Suppressor macrophage treated with lipopolysaccharide for 4 hours (primary cell): ENCODE measurements around the gene PCED1A.

ENCODE experiments used
- DNase-seq: peaks from one replicate; pipeline ENCODE4 v3.0.0-alpha.2; 2020

PCED1A gene, protein sequence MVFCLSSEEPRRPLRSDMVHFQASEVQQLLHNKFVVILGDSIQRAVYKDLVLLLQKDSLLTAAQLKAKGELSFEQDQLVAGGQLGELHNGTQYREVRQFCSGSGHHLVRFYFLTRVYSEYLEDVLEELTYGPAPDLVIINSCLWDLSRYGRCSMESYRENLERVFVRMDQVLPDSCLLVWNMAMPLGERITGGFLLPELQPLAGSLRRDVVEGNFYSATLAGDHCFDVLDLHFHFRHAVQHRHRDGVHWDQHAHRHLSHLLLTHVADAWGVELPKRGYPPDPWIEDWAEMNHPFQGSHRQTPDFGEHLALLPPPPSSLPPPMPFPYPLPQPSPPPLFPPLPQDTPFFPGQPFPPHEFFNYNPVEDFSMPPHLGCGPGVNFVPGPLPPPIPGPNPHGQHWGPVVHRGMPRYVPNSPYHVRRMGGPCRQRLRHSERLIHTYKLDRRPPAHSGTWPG

DNA sequence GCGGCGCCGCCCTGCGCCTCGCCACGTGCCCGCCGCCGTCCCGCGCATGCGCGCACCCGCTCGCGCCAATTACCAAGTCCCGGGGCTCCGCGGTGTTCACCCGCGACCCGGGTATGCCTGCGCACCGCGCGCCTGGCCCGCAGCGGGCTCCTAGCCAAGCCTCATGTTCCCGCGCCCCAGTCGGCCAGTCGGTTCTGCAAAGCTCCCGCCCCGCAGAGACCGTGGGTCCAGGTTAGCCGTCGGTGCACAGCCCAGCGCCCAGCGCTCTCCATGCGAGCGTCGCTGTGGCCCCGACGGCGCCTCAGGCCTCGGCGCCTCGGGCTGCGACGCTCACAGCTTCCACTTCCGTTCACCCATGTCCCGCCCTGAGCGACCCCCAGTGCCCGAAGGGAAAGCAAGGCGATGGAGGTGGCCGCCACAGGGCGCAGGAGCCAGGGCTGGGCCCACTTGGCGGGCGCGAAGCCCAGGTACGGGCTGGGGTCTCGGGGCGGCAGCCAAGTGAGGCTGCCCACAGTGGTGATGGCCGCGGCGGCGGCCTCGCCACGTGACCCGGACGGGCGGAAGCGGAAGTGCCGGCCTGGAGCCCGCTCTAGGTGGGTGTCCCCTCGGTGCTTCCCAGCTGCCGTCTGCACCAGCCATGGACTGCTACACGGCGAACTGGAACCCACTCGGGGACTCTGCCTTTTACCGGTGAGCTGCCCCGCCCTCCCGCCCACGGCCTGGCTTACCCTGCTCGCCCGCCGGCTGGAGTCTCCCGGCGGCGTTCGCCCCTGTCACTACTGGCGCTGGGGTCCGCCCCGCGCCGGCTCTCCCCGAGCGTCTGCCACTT, at the start of gene PCED1A, which contains the start of gene VPS16:
Gene PCED1A (minus strand): TSS at position 518 of the 829 bp plus-strand sequence. CDS start 743 bp downstream, outside the sequence.
Gene VPS16 (plus strand): TSS at position 608 of the 829 bp plus-strand sequence. CDS start 30 bp downstream, at position 638.
- DNase-seq = peak; percentile 91

DNA sequence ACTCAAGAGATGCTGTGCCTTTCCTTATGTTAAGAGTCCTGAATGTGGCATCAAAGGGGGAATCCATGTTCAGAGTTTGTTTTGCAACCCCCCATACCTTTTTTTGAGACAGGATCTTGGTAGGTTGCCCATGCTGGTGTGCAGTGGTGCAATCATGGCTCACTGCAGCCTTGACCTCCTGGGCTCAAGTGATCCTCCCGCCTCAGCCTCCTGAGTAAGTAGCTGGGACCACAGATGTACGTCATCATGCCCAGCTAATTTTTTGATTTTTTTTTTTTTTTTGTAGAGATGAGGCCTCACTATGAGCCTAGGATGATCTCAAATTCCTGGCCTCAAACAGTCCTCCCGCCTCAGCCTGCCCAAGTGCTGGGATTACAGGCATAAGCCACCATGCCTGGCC, 49.3 kb upstream of the PCED1A start:
- DNase-seq = no peak

DNA sequence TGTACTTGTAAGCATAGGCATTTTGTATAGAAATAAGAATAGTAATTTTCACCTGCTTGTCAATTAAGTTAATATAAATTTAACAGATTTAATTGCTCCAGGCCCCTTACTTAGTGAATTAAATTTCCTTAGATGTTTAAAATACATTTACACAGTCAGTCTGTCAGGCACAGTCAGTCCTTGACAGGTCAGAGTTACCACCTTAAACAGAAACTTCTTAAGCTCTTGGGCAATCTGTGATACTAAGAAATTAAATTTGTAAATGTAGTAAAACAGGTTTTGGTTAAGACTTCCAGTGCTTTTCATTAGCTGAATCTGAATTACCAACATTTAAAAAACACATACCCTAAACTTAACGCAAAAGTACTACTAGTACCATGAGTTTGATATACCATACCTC, 48.8 kb upstream of the PCED1A start:
- no peak for DNase-seq

DNA sequence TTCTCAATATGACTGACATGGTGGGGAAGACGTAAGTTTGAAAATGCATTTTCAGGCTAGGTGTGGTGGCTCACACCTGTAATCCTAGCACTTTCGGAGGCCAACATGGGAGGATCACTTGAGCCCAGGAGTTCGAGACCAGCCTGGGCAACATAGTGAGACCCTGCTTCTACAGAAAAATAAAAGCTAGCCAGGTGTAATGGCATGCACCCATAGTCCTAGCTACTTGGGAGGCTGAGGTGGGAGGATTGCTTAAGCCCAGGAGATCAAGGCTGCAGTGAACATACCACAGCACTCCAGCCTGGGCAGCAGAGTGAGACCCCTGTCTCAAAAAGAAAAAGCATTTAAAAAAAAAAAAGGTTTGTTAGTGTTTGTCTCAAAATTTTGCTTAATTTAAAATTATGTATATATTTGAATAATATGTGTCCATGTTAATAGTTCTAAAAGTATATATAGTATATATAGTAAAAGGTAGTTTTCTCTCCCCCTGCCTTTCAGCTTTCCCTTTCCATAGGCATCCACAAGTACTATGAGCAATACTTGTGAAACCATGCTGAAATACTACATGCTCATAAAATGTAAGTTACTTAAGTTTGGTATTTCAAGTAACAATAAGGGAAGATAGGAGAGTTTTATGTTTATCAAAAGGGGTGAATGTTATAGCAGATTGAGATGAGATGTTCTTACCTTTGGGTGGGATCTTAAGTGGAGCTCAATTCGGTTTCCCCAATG, 47.9 kb upstream of the PCED1A start:
- peak; percentile 64 for DNase-seq

DNA sequence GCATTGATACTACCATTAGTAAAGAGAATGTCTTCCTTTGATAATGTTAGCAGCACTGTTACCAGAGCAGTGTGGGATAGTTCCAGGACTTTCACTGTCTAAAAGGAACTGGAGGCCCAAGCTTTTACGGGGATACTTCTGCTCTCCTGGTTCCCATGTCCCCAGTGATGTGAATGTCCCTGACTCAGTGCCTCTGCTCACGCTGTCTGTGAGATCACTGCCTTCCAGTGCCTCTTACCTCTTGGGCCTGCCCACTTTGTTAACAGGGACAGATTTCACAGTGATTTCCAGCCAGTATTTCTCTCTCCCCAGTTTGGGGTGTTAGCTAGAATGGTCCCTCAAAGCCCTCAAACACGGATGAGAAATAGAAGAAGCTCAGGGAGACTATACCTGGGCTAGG, 47.3 kb upstream of the PCED1A start:
- peak; percentile 61 for DNase-seq

DNA sequence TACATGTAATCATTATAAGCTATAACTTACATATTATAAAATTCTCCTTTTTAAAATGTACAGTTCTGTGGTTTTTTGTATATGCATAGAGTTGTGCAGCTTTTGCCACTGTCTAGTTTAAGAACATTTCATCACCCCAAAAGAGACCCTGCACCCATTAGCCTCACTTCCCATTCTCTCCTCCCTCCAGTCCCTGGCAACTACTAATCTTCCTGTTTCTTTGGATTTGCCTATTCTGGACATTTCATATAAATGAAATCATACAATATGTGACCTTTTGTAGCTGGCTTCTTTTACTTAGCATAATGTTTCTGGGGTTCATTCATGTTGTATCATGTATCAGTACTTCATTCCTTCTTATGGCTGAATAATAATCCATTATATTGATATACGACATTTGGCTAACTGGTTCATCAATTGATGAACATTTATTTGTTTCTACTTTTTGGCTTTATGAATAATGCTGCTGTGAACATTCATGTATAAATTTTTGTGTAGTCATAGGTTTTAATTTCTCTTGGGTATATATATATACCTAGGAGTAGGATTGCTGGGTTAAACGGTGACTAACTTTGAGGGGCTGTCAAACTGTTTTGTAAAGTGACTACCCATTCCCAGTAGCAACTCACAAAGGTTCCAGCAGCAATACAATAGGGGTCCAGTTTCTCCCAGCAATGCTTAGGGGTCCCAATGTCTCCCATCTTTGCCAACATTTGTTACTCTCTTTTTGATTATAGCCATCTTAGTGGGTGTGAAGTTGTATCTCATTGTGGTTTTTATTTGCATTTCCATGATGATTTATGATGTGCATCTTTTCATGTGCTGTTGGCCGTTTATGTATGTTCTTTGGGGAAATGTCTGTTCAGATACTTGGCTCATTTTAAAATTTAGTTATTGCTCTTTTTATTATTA, 43.5 kb upstream of the PCED1A start:
- DNase-seq = peak; percentile 45

DNA sequence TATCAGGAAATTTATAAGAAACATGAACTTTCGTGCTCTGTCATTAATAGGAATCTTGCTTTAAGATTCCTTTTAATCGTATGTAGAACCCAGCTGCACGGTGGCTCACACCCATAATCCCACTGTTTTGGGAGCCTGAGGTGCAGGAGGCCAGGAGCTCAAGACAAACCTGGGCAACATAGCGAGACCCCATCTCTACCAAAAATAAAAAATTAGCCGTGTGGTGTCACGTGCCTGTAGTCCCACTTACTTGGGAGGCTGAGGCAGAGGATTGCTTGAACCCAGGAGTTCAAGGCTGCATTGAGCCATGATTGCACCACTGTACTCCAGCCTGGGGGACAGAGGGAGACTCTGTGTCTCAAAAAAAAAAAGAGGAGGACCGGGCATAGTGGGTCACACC, 40.2 kb upstream of the PCED1A start:
- DNase-seq = no peak

DNA sequence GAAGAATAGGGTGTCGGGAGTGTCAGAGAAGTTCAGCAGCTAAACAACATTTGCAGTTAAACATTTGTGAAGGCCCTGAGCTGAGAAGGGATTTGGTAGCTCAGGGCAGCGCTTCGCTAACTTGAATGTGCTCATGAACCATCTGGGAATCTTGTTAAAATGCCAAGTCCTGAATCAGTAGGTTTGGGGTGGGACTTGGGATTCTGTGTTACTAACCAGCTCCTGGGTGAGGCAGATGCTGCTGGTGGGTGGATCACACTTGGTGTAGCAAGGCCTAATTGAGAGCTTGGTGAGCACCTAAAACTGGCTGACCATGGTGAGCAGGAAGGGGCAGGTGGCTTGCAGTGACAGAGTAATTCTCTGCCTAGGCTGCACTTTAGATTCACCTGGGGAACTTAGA, 38.7 kb upstream of the PCED1A start:
- no peak for DNase-seq

DNA sequence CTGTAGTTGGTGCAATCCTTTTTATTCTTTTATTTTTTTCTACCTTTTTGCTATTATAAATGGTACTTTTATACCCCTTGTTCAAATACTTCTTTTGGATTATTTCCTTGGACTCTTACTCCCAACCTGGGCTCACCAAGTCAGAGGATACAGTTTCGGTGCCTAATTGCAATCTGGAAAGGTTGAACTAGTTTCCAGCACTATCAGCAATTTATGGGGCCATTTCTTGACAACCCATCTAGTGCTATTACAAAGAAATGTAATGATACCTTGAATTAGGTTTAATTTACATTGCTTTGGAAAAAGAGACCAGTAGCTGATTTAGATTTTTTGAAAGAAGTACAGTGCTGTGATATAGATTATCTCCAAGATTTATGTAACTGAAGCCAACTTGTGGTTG, 38.1 kb upstream of the PCED1A start:
- DNase-seq = no peak

DNA sequence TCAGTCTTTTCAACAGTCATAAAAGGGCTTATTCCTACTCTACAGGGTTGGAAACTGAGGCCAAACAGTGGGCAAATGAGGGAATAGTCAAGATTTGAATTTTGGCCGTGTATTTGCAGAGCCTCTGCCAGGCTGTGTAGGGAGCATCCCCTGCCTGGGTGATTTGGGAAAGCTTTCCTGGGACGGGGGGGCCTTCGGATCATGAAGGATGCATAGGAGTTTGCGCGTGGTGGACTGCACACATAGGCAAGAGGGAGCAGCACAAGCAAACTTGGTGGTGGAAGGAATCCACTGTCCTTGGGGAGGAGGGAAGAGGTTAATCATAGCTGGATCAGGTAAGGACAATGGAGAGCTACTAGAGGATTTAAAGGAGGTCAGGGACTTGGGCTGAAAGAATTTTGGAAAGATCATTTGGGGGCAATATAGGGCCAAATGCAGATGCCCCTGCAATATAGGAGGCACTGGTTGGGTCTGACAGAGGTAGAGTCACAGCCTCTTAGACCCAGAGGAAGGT, 35.3 kb upstream of the PCED1A start:
- no peak for DNase-seq

DNA sequence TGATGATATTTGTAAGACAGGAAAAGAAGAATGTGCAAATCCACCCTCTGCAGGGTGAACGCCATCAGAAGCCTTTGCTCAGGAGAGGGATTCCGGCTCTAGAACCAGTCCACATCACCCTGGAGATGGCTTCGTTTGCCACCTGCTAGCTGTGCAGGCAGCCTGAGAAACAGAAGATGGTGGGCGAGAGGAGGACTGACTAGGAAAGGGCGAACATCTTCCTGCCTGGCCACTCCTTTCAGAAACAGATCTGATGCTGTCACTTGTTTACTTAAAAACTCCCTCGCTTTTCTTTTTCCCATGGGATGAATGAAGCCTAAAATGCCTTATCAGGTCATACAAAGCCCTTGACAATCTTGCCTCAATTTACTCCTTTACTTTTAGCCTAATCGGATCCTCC, 34.0 kb upstream of the PCED1A start:
- DNase-seq = no peak

DNA sequence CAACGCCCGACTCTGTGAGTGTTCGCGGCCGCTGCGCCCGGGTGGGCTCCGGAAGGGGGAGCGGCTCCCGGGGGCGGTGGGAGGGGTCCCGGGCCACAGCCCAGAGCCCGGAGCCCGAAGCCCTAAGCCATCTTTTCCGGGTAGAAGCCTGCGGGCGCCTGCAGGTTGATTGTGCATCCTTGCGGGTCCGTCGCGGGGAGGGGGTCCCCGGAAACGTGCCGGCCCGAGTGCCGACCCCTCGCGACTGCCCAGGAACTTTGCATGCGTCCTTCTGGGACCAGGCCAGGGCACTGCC, 33.2 kb upstream of the PCED1A start:
- peak; percentile 75 for DNase-seq

DNA sequence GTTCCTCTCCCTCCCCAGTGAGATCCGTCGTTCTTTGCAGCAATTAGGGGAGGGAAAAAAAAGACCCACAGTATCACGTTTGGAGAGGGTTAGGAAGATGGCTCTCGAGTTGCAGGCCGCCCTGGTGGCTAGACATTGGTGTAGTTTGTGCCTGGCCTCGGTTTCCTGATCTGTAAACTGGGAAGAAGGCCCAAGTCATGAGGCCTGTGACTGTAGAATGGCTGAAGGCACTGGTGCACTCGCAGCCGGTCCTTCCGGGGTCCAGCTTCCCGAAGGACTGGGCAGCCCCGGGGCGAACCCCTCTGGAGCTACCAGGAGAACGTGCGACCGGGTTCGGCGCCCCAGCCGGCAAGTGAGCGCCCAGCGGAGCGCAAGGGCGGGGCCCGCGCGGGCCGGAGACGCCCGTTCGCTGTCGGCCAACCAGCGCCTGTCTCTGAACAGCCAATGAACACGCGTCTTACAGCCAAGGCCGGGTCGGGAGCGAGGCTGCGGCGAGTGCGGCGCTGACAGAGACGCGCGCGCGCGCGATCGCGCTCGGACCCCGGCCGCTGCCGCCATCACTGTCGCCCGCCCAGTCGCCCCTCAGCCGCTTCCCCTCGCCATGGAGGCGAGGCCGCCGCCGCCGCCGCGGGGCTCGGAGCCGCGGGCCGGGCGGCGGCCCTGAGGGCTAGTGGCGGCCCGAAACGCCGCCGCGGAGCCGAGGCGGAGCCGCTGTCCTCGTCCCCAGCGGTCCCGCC, 32.7 kb upstream of the PCED1A start, which contains the start of gene PTPRA:
Gene PTPRA (plus strand): TSS at position 472 of the 737 bp plus-strand sequence. CDS start 90,797 bp downstream, outside the sequence.
- peak; percentile 96 for DNase-seq

DNA sequence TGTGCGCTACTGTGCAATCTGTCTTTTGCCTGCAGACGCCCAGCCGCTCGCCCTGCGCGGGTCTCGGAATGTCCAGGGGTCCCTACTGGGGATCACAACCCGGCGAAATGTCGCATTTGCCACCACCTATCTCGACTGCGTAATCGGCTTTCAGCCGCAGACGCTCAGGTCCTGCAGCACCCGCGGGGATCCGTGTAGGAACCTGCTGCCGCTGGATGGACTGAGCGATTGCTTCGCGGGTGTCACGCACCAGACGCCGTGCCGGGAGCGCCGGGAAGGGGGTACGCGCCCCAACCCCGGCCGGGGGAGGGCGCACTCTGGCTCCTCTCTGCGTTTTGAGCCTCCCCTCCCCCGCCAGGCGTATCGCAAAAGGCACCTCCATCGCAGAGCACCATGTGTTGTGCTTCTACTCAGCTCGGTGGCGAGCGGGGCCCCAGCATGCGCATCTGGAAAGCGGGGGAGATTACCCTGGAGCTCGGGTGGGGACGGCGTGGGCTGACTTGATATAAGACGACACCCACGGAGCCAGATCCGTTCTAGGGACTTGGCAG, 32.1 kb upstream of the PCED1A start:
- peak; percentile 64 for DNase-seq

DNA sequence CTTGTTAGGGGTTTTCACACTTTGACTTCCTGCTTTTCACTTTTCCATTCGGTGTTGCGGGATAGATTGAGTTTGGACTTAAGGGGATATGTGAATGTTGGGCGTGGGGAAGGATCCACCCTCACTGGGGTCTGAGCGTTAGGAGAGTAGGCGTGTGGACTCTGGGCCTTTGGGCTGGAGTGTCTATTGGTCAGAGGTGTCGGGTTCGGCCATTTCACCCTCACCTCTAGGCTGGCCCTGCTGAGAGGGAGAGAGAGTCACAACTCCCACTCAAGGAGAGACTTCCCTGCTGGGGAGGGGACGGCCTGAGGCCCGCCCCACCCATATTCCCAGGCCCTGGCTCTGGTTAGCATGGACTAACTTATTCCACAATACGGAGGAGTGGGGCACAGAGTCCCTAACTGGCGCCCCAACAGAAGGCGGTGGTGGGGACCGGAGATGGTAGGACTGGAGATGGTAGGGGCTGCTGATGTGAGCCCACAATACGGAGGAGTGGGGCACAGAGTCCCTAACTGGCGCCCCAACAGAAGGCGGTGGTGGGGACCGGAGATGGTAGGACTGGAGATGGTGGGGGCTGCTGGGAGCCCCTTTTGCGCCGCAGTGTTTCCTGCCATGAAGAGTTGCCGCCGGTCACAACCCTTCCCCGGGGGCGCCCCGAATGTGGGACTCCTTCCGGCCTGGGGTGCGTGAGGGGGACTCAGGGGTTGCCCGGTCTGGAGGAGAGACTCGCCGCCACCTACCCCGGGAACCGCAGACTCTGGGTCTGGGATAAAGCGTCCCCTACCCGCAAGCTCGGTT, 31.4 kb upstream of the PCED1A start:
- no peak for DNase-seq

DNA sequence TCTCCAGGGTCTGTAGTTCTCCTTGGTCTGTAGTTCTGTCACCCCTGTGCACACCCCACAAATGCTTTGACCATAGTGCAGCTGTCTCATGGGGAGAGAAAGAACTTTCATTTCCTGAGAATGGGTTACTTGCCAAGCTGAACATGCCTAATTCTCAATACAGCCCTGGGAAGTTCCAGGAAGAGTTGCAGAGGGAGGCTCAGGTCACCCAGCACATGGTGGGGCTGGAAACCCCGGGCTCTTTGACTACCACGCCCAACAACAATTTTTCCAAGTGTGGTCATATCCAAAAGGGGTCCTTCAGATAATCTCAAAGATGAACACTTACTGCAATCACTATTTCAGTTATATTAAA, 30.6 kb upstream of the PCED1A start:
- peak; percentile 88 for DNase-seq

DNA sequence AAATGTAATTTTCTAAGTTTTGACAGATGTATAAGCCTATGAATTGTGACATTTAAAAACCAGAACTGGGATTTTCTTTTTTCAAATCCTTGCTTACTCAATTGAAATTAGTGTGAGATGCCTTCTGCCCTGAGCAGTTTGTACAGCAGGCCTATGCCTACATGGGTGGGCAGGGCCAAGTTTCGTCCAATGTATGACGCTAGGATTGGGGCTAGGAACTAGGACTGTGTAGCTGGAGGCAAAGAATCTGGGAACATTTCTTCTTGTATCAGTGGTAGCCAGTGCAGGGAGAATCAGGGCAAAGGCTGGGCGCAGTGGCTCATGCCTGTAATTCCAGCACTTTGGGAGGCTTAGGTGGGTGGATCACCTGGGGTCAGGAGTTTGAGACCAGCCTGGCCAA, 28.9 kb upstream of the PCED1A start:
- no peak for DNase-seq

DNA sequence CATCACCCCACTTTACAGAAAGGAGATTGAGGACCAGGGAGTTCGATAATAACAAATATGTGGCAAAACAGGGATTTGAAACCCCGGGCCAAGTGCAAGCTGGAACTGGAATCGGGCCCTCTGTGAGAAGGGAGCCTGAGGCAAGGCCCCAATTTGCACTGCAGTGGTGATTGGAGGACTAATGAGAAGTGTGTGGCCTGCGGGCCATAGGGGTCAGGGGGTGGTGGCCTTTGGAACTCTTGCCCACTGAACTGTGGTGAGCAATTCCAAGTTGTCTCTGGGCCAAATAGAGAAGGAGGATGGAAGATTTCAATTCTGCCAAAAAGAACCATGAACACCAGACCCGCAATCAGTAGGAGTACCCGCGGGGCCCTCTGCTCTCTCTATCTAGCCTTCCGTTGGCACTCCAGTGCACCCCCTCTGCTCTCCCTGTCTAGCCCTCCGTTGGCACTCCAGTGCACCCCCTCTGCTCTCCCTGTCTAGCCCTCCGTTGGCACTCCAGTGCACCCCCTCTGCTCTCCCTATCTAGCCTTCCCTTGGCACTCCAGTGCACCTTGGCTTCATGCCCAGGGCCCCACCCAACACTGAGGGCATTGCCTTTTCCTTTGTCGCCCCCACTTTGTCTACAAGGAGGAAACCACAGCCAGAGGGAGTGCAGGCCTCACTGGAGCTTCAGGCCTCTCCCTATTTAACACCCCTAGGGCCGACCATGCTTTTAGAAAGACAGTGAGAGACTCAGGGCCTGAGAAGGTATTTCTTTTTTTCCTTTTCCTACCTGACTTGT, 26.8 kb upstream of the PCED1A start:
- DNase-seq = no peak

DNA sequence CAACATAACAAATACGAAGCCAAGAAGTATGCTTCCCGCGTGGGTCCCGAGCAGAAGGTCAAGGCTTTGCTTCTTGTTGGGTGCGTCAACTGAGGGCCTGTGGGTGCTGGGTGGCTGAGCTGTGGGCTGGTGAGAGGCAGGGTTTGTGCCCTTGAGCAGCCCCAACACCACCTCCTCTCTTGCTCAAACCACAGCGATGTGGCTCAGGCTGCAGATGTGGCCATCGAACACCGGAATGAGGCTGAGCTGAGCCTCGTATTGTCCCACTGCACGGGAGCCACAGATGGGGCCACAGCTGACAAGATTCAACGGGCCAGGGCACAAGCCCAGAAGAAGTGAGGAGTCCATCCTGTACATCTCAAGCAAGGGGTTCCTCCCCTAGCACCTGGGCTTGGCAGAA, 25.8 kb upstream of the PCED1A start:
- DNase-seq = no peak
